Epithelial cell of proximal tubule (primary cell): ENCODE results near the gene LEKR1. TPM values are rescaled to one million over a fixed set of nuclear protein-coding genes. Genes with fewer than 3 reads are reported as not detected.

ENCODE experiments used
- DNase-seq: peaks from one replicate; pipeline ENCODE4 v3.0.0-alpha.2; 2011; ENCODE audit warnings: low read depth
- H3K4me3 ChIP-seq: 2 replicates; pipeline ENCODE4 v1.5.1; 2011; ENCODE audit warnings: low read depth, mild to moderate bottlenecking, low read length
- CTCF ChIP-seq: conservative IDR thresholded peaks from 2 replicates; pipeline ENCODE4 v1.5.1; 2012; ENCODE audit warnings: low read depth, mild to moderate bottlenecking, low read length
- total RNA-seq: library from RNA; depleted of rRNA; stranded (reverse); fragments of >200 nt; gene quantifications from 2 replicates; pipeline ENCODE4 v1.2.3, GENCODE V29; 2015

Gene LEKR1
- total RNA-seq, 1 donor from 2014 or later = 0.06 TPM

DNA sequence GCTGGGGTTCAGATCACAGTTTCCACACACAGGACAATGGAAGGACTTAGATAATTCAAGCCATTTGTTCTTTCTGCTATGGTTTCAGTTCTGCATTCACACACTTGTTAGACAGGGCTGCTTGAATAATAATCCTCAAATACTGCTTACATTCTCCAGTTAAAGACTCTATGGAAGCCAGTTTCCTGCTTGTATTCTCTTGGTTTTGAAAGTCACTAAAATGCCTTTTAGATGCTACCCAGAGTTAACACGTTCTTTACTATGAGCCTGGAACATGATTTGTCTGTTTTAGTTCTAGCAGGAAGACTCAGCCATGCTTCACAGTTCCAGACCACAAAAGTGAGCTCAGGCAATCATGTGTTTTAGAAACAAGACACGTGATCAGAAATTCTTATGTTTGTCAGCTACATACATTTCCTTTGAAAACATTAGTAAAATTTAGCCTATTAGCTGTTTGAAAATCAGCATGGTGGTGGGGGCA lies 152.4 kb downstream of the LEKR1 start:
- no peak overlapping the region for H3K4me3 ChIP-seq
- no peak for DNase-seq
- TF ChIP-seq CTCF = no peak

DNA sequence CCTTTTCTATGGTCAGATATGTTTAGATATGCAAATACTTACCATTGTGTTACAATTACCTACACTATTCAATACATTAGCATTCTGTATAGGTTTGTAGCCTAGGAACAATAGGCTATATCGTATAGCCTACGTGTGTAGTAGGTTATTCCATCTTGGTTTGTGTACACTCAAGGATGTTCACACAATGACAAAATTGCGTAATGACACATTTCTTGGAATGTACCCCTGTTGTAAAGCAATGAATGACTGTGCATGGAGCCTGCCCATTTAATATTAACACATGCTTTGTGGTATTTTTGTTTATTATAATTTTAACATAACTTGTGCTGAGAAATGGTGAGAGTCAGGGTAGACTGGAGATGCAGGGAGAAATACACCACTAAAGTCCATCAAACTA lies 154.9 kb downstream of the LEKR1 start:
- no peak for TF ChIP-seq CTCF
- no peak for DNase-seq

GRCh38 chr3:156983559-156983958 lies 157.4 kb downstream of the LEKR1 start:
- no peak for TF ChIP-seq CTCF
- DNase-seq = no peak
- no peak overlapping the region for H3K4me3 ChIP-seq

More for the DNA sequence above, 154.9 kb downstream of the LEKR1 start:
- no peak overlapping the region for H3K4me3 ChIP-seq

DNA sequence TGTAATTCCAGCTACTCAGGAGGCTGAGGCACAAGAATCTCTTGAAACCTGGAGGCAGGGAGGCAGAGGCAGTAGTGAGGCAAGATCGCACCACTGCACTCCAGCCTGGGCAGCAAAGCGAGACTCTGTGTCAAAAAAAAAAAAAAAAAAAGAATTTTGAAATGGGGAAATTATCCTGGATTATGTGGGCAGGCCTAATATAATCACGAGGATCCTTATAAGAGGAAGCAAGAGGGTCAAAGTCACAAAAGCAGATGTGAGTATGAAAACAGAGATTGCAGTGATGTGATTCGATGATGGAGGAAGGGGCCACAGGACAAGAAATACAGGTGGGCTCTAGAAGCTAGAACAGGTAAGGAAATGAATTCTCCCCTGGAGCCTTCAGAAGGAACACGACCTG lies 159.6 kb downstream of the LEKR1 start:
- no peak overlapping the region for H3K4me3 ChIP-seq
- no peak for TF ChIP-seq CTCF
- no peak for DNase-seq

- no peak for DNase-seq
- TF ChIP-seq CTCF = no peak
- no peak overlapping the region for H3K4me3 ChIP-seq
Measured at GRCh38 chr3:156987946-156988345, 161.8 kb downstream of the LEKR1 start.

GRCh38 chr3:156997351-156997750 lies 171.2 kb downstream of the LEKR1 start:
- DNase-seq = no peak
- no peak overlapping the region for H3K4me3 ChIP-seq
- TF ChIP-seq CTCF = no peak

DNA sequence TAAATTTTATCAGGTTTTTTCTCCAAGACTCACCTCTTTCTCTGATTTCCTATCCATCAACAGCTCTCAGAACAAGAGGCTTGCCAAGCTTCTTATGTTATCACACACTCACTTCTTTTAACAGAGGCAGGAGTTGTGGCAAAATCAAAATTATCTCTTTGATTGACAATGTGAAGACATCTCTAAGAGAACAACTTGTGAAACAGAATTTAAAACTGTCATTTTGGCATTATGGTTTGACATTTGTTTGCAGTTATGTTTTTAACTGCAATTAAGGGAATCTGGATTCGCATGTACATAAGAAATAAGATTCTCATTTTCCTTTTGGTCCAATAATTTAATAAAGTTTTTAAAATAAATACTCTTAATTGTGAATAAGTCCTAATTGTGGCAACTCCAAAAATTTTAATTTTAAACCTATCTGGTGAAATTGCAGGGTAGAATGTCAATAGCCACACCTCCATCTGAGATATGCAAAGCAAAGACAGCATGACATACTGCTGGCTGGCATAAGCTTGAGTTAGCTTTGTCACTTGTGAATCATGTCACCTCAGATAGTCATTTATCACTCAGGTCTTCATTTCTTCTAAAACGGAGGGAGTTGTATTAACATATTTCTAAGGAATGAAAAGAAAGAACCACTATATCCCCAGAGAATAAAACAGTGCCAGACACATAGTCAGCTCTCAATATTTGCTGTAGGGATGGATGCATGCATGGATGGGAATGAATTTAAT lies 175.2 kb downstream of the LEKR1 start:
- no peak for DNase-seq
- TF ChIP-seq CTCF = no peak

More for the DNA sequence above, 175.2 kb downstream of the LEKR1 start:
- no peak overlapping the region for H3K4me3 ChIP-seq
